ENCODE measurements around the gene SS18L1.

GRCh38 chr20:62112368-62112767, 31.2 kb upstream of the SS18L1 start:
- TF ChIP-seq TOX (CRISPR knock-in tag; IDR thresholded peaks at IDR 0.05; ENCODE audit: borderline replicate concordance) (no peak), PPARA (CRISPR knock-in tag; IDR thresholded peaks at IDR 0.05; ENCODE audit: borderline replicate concordance) (no peak), PATZ1 (CRISPR knock-in tag; IDR thresholded peaks at IDR 0.05; ENCODE audit: borderline replicate concordance) (no peak), SNAI2 (CRISPR knock-in tag; IDR thresholded peaks at IDR 0.05) (no peak), ISL1 (CRISPR knock-in tag; IDR thresholded peaks at IDR 0.05) (no peak), RARB (CRISPR knock-in tag; IDR thresholded peaks at IDR 0.05) (no peak), TCF4 (CRISPR knock-in tag; IDR thresholded peaks at IDR 0.05; ENCODE audit: borderline replicate concordance) (no peak), CREB5 (CRISPR knock-in tag; IDR thresholded peaks at IDR 0.05; ENCODE audit: low read depth) (no peak), ZFP3 (CRISPR knock-in tag; IDR thresholded peaks at IDR 0.05) (no peak), ZNF8 (CRISPR knock-in tag; IDR thresholded peaks at IDR 0.05) (no peak), ZFP30 (CRISPR knock-in tag; IDR thresholded peaks at IDR 0.05) (no peak), ARNTL (CRISPR knock-in tag; IDR thresholded peaks at IDR 0.05; ENCODE audit: borderline replicate concordance, low read depth) (no peak)
- TF ChIP-seq, protein P1, sequence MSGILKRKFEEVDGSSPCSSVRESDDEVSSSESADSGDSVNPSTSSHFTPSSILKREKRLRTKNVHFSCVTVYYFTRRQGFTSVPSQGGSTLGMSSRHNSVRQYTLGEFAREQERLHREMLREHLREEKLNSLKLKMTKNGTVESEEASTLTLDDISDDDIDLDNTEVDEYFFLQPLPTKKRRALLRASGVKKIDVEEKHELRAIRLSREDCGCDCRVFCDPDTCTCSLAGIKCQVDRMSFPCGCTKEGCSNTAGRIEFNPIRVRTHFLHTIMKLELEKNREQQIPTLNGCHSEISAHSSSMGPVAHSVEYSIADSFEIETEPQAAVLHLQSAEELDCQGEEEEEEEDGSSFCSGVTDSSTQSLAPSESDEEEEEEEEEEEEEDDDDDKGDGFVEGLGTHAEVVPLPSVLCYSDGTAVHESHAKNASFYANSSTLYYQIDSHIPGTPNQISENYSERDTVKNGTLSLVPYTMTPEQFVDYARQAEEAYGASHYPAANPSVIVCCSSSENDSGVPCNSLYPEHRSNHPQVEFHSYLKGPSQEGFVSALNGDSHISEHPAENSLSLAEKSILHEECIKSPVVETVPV (CRISPR knock-in tag; IDR thresholded peaks at IDR 0.05): no peak

Measured in SK-N-SH treated with all-trans-retinoic acid at 6 μM for 48 hours (cell line).